CD4-positive, alpha-beta T cell treated with Interleukin-6 for 4 hours (primary cell): ENCODE measurements around the gene PBX2.
"Not testable (repeated sequence)": the region's sequence is repeated elsewhere in the genome, so short reads cannot be mapped to it uniquely, and the experiment has no call there.

Experiments
- DNase-seq: peaks from one replicate; pipeline ENCODE4 v3.0.0-alpha.2; 2020; ENCODE audit warnings: mixed read lengths

The PBX2 gene

DNA sequence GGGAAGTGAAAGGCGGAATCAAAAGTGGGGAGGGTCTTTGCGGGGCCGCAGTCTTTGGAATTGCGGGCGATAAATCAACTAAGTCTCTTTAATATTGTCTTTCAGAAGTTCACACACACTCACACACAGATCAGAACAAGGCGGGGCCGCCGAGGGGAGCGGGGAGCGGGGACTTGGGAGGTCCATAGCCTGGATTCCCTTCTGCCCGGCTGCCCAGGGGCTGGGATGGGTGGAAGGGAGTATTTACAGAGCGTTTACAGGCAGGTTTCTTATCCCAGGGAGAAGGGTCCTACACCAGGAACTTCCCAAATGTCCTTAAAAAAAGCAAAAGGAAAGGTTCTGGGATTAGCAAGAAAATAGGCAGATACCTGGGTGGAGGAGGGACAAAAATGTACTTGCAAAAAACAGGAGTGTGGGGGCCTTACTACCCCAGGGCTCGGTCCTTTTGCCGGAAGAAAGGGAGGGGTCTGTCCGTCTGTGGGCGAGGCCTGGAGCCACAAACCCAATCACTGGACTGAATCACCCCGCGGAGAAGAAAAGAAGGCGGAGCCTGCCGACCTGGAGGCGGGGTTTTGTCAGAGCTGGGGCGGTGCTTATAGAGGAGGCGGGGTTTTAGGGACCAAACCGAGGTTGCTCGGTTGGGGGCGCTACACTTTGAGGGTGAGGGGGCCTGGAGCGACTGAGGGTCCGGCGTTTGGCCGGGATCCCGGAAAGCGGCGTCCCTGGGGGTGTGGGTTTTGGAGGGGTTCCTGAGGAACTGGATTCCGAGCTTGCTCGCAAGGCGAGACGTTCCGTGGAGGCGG is 41.5 kb downstream of the PBX2 start:
- peak; percentile 72 for DNase-seq

DNA sequence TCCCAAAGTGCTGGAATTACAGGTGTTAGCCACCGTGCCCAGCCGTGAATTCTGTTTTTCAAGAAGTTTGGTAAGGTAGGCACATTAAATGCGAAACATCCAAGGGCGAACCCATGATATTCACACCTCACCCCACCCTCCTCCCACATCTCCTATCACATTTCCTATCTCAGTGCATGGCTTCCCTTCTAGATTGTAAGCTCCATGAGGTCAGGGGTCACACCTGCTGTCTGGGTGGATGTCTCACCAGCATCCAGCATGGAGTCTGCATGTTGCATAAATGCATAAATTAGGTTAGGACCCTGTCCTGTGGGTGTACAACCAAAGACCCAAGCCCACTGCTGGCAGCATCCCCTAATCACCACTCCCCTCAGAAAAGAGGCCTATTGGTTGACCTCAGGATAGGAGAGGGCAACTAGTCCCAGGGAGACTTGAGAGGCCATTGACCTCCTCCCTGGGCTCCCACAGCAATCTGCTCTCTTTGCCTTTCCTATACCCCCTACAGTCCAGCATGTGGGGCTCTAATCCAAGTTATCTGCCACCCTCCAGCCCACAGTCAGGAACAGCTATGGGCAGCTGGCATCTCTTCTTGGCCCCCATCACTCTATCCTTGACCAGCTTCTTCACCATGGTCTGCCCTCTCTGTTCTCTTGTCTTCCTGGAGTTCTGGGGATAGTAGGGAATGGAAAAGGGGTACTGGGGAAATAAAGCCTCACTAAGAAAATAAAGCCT is 42.4 kb downstream of the PBX2 start:
- no peak for DNase-seq

DNA sequence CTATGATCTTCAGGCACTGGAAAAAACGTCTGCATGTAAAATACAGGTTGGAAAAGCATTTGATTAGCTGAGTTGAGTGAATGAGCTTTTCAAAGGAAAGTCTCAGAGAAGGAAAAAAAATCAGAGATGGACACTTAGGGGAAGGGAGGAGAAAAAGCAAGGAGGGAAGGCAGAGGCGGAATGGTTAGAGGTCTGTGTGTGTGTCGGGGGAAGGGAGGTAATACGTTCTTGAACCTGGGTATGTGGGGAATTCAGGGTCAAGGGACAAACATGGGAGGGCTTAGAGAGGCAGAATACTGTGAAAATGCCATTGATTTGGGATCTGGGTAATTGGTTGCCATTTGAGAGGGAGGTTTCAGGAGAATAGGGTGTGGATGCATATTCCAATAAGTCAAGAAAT is 43.3 kb downstream of the PBX2 start:
- DNase-seq: no peak

DNA sequence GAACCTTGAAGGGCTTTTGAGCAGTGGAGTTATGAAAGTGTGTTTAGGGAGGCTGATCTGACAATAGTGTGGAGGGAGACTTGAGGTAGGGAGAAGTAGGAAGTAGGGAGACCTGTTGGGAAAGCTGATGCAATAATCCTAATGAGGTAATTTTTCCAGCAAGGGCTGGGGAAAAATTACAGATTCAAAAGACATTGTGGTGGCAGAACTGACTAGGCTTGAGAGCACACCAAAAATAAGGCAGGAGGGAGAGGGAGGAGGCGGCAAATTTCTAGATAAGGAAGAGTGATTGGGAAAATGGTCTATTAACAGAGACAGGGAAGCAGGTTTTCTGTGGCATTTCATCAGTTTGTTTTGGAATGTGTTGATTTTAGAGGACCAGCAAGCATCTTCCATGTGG is 43.7 kb downstream of the PBX2 start:
- no peak for DNase-seq

DNA sequence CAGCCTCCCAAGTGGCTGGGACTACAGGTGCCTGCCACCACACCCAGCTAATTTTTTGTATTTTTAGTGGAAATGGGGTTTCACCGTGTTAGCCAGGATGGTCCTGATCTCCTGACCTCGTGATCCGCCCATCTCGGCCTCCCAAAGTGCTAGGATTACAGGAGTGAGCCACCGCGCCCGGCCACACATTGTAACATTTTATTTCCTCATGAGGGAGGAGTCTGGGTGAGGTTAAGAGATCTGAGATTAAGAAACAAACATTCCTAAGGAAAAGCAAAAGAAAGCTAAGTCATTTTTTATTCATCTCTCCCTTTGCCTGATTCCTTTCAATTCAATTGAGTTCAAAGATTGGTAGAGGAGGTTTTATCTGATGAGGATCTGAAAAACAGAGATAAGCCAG is 45.8 kb downstream of the PBX2 start:
- DNase-seq: not testable (repeated sequence)

DNA sequence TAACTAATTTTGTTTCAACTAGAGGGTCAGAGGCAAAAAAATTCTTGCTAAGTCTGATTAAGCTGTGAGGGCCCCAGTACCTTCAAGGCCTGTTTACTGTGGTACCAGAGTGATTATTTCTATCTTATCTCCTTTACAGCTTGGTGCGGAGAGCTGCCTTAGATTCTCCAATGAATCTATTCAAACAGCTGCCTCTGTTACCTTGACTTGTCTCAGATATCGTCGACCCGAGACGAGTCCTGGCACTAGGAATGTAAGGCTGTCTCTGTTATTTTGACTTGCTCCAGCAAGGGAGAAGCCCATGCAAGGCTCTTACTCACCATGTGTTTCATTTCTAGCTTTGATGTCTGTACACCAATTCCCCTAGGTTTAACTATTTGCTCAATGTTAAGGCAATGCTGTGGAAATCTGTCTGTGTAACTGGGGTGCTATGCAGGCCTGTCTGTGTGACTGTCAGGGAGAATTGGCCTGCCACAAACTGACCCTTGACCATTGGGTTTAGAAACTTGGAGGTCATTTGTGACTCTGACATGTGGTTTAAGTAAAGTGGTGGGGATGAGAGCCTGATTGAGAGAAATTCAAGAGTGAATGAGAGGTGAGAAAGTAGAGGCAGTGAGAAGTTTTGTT is 49.5 kb downstream of the PBX2 start:
- DNase-seq: no peak

DNA sequence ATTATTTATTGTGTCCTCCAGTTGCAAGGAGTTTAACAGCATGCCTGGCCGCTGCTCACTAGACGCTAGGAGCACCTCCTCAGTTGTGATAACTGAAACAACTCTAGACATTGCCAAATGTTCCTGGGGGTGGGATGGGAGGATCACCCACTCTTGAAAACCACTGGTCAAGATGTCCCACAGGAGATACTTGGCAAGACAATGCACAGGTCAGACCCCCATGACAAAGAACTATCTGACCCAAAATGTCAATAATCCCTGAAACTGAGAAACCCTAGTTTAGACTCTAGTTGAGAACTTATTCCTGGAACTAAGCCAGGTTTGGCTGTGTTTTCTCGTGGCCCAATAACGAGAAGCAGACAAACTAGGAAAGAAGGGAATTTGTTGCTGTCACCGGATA is 50.4 kb downstream of the PBX2 start:
- no peak for DNase-seq

DNA sequence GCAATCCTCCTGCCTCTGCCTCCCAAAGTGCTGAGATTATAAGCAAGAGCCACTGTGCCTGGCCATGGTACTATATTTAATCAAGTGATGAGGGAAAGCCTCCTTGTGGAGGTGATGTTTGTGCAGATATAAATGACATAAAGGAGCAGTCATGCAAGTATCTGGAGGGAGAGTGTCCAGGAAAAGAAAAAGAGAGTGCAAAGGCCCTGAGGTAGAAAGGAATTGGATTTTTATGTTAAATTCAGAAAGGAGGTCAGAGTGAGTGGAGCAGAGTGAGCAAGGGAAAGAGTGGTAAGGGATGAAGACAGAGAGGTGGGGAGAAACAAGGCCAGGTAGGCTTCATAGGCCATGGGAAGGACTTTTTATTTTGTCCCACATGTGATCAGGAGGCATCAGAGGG is 52.5 kb downstream of the PBX2 start:
- DNase-seq: no peak
